Breast epithelium (tissue), 4 donors: Measurements from ENCODE around the gene MBD3. TPM values are rescaled to one million over a fixed set of nuclear protein-coding genes. Genes with fewer than 3 reads are reported as not detected.

Source experiments
- DNase-seq, 2 donors: peaks; one replicate each; pipeline ENCODE4 v3.0.0-alpha.2; 2019; ENCODE audit warnings: low spot score in 2 of 2
- H3K27ac ChIP-seq, 2 donors: fragments of 200-600 bp; sonication (generic) in 1 of 2; one replicate each; pipeline ENCODE4 v1.5.1; 2016 to 2019; ENCODE audit warnings: mild to moderate bottlenecking in 1 of 2
- H3K27me3 ChIP-seq, 2 donors: fragments of 200-600 bp; sonication (generic) in 1 of 2; one replicate each; pipeline versions ENCODE4 v1.5.1 to v1.6.0; 2017 to 2019; ENCODE audit warnings: control low read depth in 1 of 2, mild to moderate bottlenecking in 1 of 2
- H3K36me3 ChIP-seq: fragments of 200-600 bp; one replicate; pipeline ENCODE4 v1.5.1; 2019
- H3K4me1 ChIP-seq, 2 donors: fragments of 200-600 bp; sonication (generic); one replicate each; pipeline ENCODE4 v1.5.1; 2016 to 2019; ENCODE audit warnings: control low read depth in 1 of 2
- H3K4me3 ChIP-seq, 3 donors: fragments of 200-600 bp; sonication (generic); 1 replicate in 2 of 3; 2 replicates in 1 of 3; pipeline ENCODE4 v1.5.1; 2016 to 2019; ENCODE audit warnings: mild to moderate bottlenecking in 3 of 3, moderate library complexity in 2 of 3
- H3K9me3 ChIP-seq, 2 donors: fragments of 200-600 bp; sonication (generic) in 1 of 2; one replicate each; pipeline ENCODE4 v1.5.1; 2016 to 2019; ENCODE audit warnings: control low read depth in 1 of 2
- POLR2A ChIP-seq: fragments of 450-650 bp; IDR thresholded peaks from one replicate; pipeline ENCODE4 v1.6.1; 2016; ENCODE audit warnings: antibody characterized with exemption, mild to moderate bottlenecking, moderate library complexity
- POLR2AphosphoS5 ChIP-seq, 3 donors: sonication (generic); formaldehyde crosslinking; IDR thresholded peaks; one replicate each; pipeline ENCODE4 v1.6.1; 2017; ENCODE audit warnings: antibody characterized with exemption in 3 of 3
- intact Hi-C: fragments of 100-400 bp; cut with DNase I; formaldehyde crosslinking; loops from one replicate; pipeline ENCODE4 v1.15.1; 2023; ENCODE audit warnings: low total_unique reads
- total RNA-seq, 3 donors: library from RNA; depleted of rRNA; stranded (reverse); fragments of >200 nt; gene quantifications; one replicate each; pipeline ENCODE4 v1.1.0, GENCODE V29; 2016
- TF ChIP-seq, protein P1 (sequence below), 3 donors: fragments of 450-650 bp; IDR thresholded peaks; one replicate each; pipeline ENCODE4 v1.5.1; 2016 to 2017; ENCODE audit warnings: antibody characterized with exemption in 3 of 3, mild to moderate bottlenecking in 3 of 3, moderate library complexity in 3 of 3

Gene MBD3
- total RNA-seq, 3 donors from 2014 or later, result 51.8 to 71.3 (median 70.8) TPM

DNA sequence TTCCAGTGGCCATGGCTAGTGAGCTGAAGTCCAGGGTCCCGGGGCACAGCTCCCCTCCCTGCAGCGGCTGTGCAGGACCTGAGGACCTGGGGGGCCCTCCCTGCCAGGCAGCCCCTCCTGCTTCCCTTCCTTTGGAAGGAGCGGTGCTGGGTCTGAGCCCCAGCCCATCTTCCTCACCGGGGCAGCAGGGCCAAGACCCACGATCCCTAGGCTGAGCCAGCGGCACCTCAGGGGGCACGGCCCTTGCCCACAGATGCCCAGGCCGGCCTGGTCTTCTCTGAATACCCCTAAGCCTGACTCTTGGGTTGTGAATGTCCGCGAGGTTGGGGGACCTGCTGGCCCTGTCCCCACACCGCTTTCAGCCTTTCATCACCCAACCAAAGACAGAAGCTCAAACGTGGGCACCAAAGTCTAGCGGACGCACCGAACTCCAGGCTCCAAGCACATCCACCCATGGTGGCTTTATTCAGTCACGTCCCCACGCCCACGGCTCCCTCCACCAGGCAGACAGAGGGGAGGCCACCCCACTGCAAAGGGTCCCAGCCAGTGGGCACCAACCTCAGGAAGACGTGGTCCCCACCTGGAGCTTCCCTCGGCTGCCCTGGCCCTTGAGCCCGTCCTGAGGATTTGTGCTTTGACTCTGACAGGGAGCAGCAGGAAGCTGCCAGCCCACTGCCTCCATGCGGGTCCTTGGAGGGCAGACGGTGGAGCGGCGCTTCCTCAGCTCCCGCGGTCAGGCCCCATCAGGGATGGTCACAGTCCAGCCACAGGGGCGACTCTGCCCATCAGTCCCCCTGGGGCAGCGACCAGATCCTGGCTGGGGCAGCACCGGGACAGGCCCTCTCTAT, 16.2 kb downstream of the MBD3 start:
- no peak overlapping the region for H3K27ac ChIP-seq
- intact Hi-C loops, result no loop called here
- H3K4me1 ChIP-seq, result no peaks in the 10 kb centered on the region
- no peak for TF ChIP-seq POLR2AphosphoS5 (IDR thresholded peaks at IDR 0.05)
- TF ChIP-seq, protein P1, sequence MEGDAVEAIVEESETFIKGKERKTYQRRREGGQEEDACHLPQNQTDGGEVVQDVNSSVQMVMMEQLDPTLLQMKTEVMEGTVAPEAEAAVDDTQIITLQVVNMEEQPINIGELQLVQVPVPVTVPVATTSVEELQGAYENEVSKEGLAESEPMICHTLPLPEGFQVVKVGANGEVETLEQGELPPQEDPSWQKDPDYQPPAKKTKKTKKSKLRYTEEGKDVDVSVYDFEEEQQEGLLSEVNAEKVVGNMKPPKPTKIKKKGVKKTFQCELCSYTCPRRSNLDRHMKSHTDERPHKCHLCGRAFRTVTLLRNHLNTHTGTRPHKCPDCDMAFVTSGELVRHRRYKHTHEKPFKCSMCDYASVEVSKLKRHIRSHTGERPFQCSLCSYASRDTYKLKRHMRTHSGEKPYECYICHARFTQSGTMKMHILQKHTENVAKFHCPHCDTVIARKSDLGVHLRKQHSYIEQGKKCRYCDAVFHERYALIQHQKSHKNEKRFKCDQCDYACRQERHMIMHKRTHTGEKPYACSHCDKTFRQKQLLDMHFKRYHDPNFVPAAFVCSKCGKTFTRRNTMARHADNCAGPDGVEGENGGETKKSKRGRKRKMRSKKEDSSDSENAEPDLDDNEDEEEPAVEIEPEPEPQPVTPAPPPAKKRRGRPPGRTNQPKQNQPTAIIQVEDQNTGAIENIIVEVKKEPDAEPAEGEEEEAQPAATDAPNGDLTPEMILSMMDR (IDR thresholded peaks at IDR 0.05), result no peak
- TF ChIP-seq POLR2A, result no peak
- no peak for DNase-seq
- H3K9me3 ChIP-seq, result no peaks in the 10 kb centered on the region
- no peaks in the 10 kb centered on the region for H3K27me3 ChIP-seq
- H3K4me3 ChIP-seq, result no peak overlapping the region
- no peaks in the 10 kb centered on the region for H3K36me3 ChIP-seq

DNA sequence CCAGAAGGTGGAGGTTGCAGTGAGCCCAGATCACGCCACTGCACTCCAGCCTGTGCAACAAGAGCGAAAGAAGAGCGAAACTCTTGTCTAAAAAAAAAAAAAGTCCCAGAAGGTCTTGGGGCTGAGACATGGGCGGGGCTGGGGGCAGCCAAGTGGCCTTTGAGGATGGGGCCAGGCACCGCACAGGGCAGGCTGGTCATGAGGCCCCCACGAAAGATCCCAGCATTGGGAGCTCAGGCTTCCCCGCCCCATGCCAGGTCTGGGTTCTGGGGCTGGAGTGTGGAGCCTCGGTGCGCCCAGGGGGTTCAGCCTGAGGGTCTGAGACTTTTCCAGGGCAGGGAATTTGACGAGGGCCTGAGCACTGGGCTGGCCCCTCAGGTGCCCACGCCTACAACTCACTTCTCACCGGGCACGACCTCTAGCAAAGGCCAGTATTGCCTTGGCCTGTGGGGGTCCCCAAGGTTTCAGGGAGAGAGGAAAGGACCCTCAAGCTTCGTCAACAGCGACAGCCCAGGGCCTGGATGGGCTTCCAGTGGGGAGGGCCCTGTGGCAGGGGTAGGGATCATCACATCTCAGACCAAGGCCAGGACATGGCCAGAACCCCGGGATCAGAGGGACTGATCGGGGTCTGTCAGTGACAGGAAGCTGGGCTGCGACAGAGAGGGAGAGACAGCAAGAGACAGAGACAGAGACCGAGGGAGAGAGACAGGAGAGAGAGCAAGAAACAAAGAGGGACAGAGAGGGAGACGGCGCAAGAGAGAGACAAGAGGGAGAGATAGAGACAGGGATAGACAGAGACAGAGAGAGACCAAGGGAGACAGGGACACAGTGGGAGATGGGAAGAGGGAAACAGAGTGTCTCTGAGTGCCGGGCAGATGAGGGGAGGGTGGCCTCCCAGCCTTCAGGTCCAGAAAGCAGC, 17.1 kb downstream of the MBD3 start:
- Histone ChIP-seq H3K36me3 (no peaks in the 10 kb centered on the region), H3K4me1 (no peaks in the 10 kb centered on the region), H3K27me3 (no peaks in the 10 kb centered on the region), H3K9me3 (no peaks in the 10 kb centered on the region), H3K27ac (no peak overlapping the region), H3K4me3 (no peak overlapping the region)
- DNase-seq, result no peak
- TF ChIP-seq POLR2AphosphoS5 (IDR thresholded peaks at IDR 0.05), result no peak
- TF ChIP-seq, protein P1 (IDR thresholded peaks at IDR 0.05), result no peak
- no peak for TF ChIP-seq POLR2A
- intact Hi-C loops, result no loop called here

DNA sequence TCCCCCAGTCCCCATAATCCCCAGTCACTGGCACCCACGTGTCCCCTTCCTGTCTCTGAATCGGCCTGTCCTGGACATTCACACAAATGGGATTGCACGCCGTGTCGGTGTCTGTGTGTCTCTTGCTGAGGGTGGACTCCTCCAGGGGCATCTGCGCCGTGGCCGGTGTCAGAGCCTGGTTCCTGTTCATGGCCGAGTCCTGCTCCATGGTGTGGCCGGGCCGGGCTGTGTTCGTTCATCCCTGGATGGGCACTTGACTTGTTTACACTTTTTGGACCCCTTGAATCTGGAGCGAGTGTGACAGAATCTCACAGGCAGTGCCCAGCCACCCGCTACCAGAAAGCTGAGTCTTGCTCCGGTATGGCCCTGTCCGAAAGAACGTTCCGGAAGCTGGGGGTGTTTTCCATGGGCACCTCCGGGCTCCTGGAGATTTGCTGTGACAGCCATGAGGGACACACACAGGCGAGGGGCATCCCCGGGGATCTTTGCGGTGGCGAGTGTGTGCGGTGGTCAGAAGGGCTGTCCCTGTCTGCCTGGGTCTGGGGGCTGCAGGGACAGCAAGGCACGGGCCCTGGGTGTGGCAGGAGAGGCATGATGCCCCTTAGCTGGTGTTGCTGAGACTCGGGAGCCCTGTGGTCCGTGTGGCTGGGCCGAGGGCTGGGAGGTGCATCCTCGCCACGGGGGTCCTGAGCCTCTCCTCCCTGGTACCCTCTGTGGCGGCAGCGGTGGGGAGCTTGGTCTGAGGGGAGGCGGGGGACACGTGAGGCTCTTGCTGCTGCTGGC, 18.1 kb downstream of the MBD3 start:
- no peaks in the 10 kb centered on the region for H3K9me3 ChIP-seq
- H3K36me3 ChIP-seq, result no peaks in the 10 kb centered on the region
- DNase-seq, result no peak
- no peak overlapping the region for H3K4me3 ChIP-seq
- H3K4me1 ChIP-seq, result no peaks in the 10 kb centered on the region
- no peak overlapping the region for H3K27ac ChIP-seq
- intact Hi-C loops, result no loop called here
- TF ChIP-seq POLR2A (no peak), POLR2AphosphoS5 (IDR thresholded peaks at IDR 0.05) (no peak)
- TF ChIP-seq, protein P1 (IDR thresholded peaks at IDR 0.05), result no peak
- H3K27me3 ChIP-seq, result no peaks in the 10 kb centered on the region

GRCh38 chr19:1572795-1573194, 19.9 kb downstream of the MBD3 start:
- intact Hi-C loops, result no loop called here
- Histone ChIP-seq H3K27me3 (no peaks in the 10 kb centered on the region), H3K27ac (no peak overlapping the region), H3K4me1 (peaks cover 0 to 6% of the 10 kb centered on the region in 2 donors), H3K36me3 (no peaks in the 10 kb centered on the region), H3K9me3 (no peaks in the 10 kb centered on the region), H3K4me3 (no peak overlapping the region)
- DNase-seq, result no peak
- TF ChIP-seq POLR2A, result no peak
- TF ChIP-seq, protein P1 (IDR thresholded peaks at IDR 0.05), result no peak
- TF ChIP-seq POLR2AphosphoS5 (IDR thresholded peaks at IDR 0.05), result no peak
